MCF 10A (cell line): ENCODE results near the gene DIPK1C. TPM values are rescaled to one million over a fixed set of nuclear protein-coding genes. Genes with fewer than 3 reads are reported as not detected.

Experiments used
- BruUV-seq: library from RNA; stranded (reverse); fragments of 400-500 nt; replicated peaks from 2 replicates; lab custom pipeline; 2021; lab: Mats Ljungman, UMichigan
- CTCF ChIA-PET: fragments of 300-600 bp; sonication (Branson Sonifier 250); formaldehyde crosslinking; extraction: SDS; loops from one replicate; lab custom pipeline; 2021; ENCODE audit warnings: antibody characterized with exemption, inconsistent platforms; lab: Yijun Ruan, JAX
- POLR2A ChIA-PET: fragments of 300-600, 350-650 bp; sonication (Branson Sonifier 250); formaldehyde crosslinking; extraction: SDS; loops from one replicate; lab custom pipeline; 2020; ENCODE audit warnings: antibody characterized with exemption, inconsistent platforms; lab: Yijun Ruan, JAX
- DNase-seq: peaks from one replicate; pipeline ENCODE4 v3.0.0-alpha.2; 2018; ENCODE audit not compliant: unreplicated experiment
- H3K27ac Mint-ChIP-seq: one replicate; pipeline ENCODE4 v1.8.0; 2022; ENCODE audit warnings: mild to moderate bottlenecking, low read depth, mixed read lengths; ENCODE audit not compliant: unreplicated experiment
- H3K27me3 Mint-ChIP-seq: one replicate; pipeline ENCODE4 v1.8.0; 2022; ENCODE audit warnings: mixed read lengths; ENCODE audit not compliant: insufficient read depth, unreplicated experiment
- H3K36me3 Mint-ChIP-seq: one replicate; pipeline ENCODE4 v1.8.0; 2022; ENCODE audit warnings: mild to moderate bottlenecking, moderate library complexity, mixed read lengths; ENCODE audit not compliant: insufficient read depth, unreplicated experiment
- H3K4me1 Mint-ChIP-seq: one replicate; pipeline ENCODE4 v1.8.0; 2022; ENCODE audit warnings: mixed read lengths; ENCODE audit not compliant: insufficient read depth, unreplicated experiment
- H3K4me3 Mint-ChIP-seq: one replicate; pipeline ENCODE4 v1.8.0; 2022; ENCODE audit warnings: mild to moderate bottlenecking, moderate library complexity, mixed read lengths; ENCODE audit not compliant: unreplicated experiment
- H3K9me3 Mint-ChIP-seq: one replicate; pipeline ENCODE4 v1.8.0; 2022; ENCODE audit warnings: mixed read lengths; ENCODE audit not compliant: unreplicated experiment
- intact Hi-C: fragments of 100-400 bp; cut with micrococcal nuclease; formaldehyde crosslinking; loops from 2 replicates; pipeline ENCODE4 v1.14.1; 2022
- total RNA-seq: library from RNA; stranded (reverse); gene quantifications from 2 replicates; pipeline ENCODE4 v1.2.3, GENCODE V29; 2022
- TF ChIP-seq, protein P1 (sequence below): fragments of 200-600 bp; IDR thresholded peaks from one replicate; pipeline ENCODE4 v1.8.0; 2022; ENCODE audit warnings: antibody characterized with exemption, mild to moderate bottlenecking; ENCODE audit not compliant: unreplicated experiment

Gene DIPK1C
- total RNA-seq, 1 experiment from 2014 or later: not detected

- intact Hi-C loops: no loop called here
- H3K36me3 Mint-ChIP-seq: no peaks in the 10 kb centered on the region
- H3K4me1 Mint-ChIP-seq: no peaks in the 10 kb centered on the region
- H3K27ac Mint-ChIP-seq: no peak overlapping the region
- H3K4me3 Mint-ChIP-seq: no peak overlapping the region
- DNase-seq: no peak
- POLR2A ChIA-PET: no interaction called here
- H3K27me3 Mint-ChIP-seq: peaks cover 62% of the 10 kb centered on the region
- H3K9me3 Mint-ChIP-seq: peaks cover 7% of the 10 kb centered on the region
- BruUV-seq: no TSS peak
- CTCF ChIA-PET: no interaction called here
- TF ChIP-seq, protein P1, sequence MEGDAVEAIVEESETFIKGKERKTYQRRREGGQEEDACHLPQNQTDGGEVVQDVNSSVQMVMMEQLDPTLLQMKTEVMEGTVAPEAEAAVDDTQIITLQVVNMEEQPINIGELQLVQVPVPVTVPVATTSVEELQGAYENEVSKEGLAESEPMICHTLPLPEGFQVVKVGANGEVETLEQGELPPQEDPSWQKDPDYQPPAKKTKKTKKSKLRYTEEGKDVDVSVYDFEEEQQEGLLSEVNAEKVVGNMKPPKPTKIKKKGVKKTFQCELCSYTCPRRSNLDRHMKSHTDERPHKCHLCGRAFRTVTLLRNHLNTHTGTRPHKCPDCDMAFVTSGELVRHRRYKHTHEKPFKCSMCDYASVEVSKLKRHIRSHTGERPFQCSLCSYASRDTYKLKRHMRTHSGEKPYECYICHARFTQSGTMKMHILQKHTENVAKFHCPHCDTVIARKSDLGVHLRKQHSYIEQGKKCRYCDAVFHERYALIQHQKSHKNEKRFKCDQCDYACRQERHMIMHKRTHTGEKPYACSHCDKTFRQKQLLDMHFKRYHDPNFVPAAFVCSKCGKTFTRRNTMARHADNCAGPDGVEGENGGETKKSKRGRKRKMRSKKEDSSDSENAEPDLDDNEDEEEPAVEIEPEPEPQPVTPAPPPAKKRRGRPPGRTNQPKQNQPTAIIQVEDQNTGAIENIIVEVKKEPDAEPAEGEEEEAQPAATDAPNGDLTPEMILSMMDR: no peak
Observed at GRCh38 chr18:74420481-74420880, 36.6 kb downstream of the DIPK1C start.

DNA sequence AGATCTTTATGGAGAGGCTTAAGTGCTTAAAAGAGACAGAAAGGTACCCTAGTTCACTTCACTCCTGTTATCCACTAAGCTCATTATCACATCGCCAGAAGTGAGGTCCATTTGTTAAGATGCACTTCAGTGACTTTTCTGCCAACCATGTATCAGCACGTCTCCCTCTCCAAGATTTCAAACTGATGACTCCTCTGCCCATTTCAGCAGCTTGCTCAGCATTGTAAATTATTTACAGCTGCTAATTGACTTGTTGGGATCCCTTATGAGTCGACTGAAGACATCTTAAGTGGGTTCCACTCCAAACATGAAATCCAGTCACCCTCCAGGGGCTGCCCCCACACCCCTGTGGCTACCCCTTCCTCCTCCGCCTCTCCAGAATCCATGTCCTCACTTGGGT, 37.3 kb downstream of the DIPK1C start:
- Mint-ChIP-seq H3K4me3 (no peak overlapping the region), H3K27ac (no peak overlapping the region), H3K9me3 (peaks cover 7% of the 10 kb centered on the region), H3K36me3 (no peaks in the 10 kb centered on the region), H3K4me1 (no peaks in the 10 kb centered on the region), H3K27me3 (peaks cover 69% of the 10 kb centered on the region)
- DNase-seq: no peak
- intact Hi-C loops: no loop called here
- POLR2A ChIA-PET: interaction anchor here (0.6 kb wide), 1 partner anchor 57 kb away, joined by 4 read pairs; no protein-coding TSS in a partner anchor
- no TSS peak for BruUV-seq
- TF ChIP-seq, protein P1: no peak
- CTCF ChIA-PET: interaction anchor here (0.6 to 1.0 kb wide), 4 partner anchors 14 to 1696 kb away, joined by 3 to 4 read pairs (median 4); no protein-coding TSS in a partner anchor

GRCh38 chr18:74418023-74418422, 39.1 kb downstream of the DIPK1C start:
- peaks cover 83% of the 10 kb centered on the region for H3K27me3 Mint-ChIP-seq
- H3K9me3 Mint-ChIP-seq: no peaks in the 10 kb centered on the region
- intact Hi-C loops: no loop called here
- no TSS peak for BruUV-seq
- no peak overlapping the region for H3K27ac Mint-ChIP-seq
- no peak for DNase-seq
- no peak overlapping the region for H3K4me3 Mint-ChIP-seq
- no peaks in the 10 kb centered on the region for H3K36me3 Mint-ChIP-seq
- no peaks in the 10 kb centered on the region for H3K4me1 Mint-ChIP-seq
- TF ChIP-seq, protein P1: no peak
- ChIA-PET CTCF (no interaction called here), POLR2A (no interaction called here)

DNA sequence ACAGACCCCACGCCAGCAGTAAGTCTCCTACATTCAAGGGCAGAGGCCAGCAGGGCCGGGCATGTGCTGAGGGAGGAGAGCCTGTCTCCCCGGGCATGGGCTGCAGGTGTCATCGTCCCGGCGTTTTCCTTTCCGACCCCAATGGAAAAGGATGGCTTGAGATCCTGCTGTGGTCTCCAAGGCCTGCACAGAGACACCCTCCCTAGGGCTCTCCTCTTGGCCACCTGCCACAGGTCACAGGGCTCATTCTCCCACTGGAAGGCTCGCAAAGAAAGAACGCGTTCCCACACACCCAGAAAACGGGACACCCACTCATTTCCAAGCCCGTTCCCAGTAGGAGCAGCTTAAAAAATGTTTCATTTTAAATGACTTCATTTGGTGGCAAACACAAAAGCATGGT, 41.0 kb downstream of the DIPK1C start:
- POLR2A ChIA-PET: interaction anchor here (0.6 kb wide), 1 partner anchor 126 kb away, joined by 3 read pairs; no protein-coding TSS in a partner anchor
- DNase-seq: no peak
- no peaks in the 10 kb centered on the region for H3K4me1 Mint-ChIP-seq
- CTCF ChIA-PET: no interaction called here
- peaks cover 92% of the 10 kb centered on the region for H3K27me3 Mint-ChIP-seq
- no TSS peak for BruUV-seq
- no peak overlapping the region for H3K27ac Mint-ChIP-seq
- TF ChIP-seq, protein P1: no peak
- H3K4me3 Mint-ChIP-seq: no peak overlapping the region
- H3K9me3 Mint-ChIP-seq: no peaks in the 10 kb centered on the region
- no peaks in the 10 kb centered on the region for H3K36me3 Mint-ChIP-seq
- intact Hi-C loops: no loop called here
